HCT116 (cell line): Measurements from ENCODE around the gene C4BPA. TPM values are rescaled to one million over a fixed set of nuclear protein-coding genes. Genes with fewer than 3 reads are reported as not detected.

Experiments
- ATAC-seq: fragments of 200-7000 bp; cut with Tn5 transposase; 2 replicates; pipeline ENCODE4 v1.9.1; 2020; ENCODE audit warnings: mild to moderate bottlenecking, moderate library complexity
- BruUV-seq: library from RNA; stranded (reverse); fragments of 400-500 nt; replicated peaks from 2 replicates; lab custom pipeline; 2021; lab: Mats Ljungman, UMichigan
- CTCF ChIA-PET: fragments of 300-600 bp; sonication (Branson Sonifier 250); formaldehyde crosslinking; loops from one replicate; lab custom pipeline; 2021; ENCODE audit warnings: antibody characterized with exemption; lab: Charles Lee
- POLR2A ChIA-PET: fragments of 300-600, 350-600 bp; sonication (Branson Sonifier 250); formaldehyde crosslinking; loops from one replicate; lab custom pipeline; 2021; ENCODE audit warnings: antibody characterized with exemption; lab: Charles Lee
- RAD21 ChIA-PET, 2 experiments: fragments of 300-600 bp; sonication (Branson Sonifier 250); formaldehyde crosslinking; loops; one replicate each; lab custom pipeline; 2023; ENCODE audit warnings: low total read pairs in 2 of 2; ENCODE audit not compliant: uncharacterized antibody in 2 of 2, unreplicated experiment in 2 of 2, low non-redundant PET in 1 of 2; lab: Charles Lee
- DNase-seq: peaks from one replicate; pipeline ENCODE4 v3.0.0-alpha.2; 2010; ENCODE audit warnings: low read depth, low spot score
- H2AFZ ChIP-seq: fragments of 200-600 bp; shearing (Covaris generic), sonication (generic); 2 replicates; pipeline ENCODE4 v1.6.1; 2017; ENCODE audit warnings: low read depth, mixed run types, mixed read lengths, antibody characterized with exemption, low read length; ENCODE audit not compliant: poor library complexity, severe bottlenecking
- H3K27ac ChIP-seq: 2 replicates; pipeline ENCODE4 v1.5.1; 2012; ENCODE audit warnings: low read depth, low read length
- H3K27me3 ChIP-seq: fragments of 200-600 bp; sonication (generic); 2 replicates; pipeline ENCODE4 v1.6.1; 2016; ENCODE audit warnings: mixed run types, low read length, mixed read lengths; ENCODE audit not compliant: insufficient read depth
- H3K36me3 ChIP-seq, 2 experiments: fragments of 200-500 bp in 1 of 2; fragments of 200-600 bp in 1 of 2; sonication (Bioruptor generic) in 1 of 2; sonication (generic) in 1 of 2; 2 replicates each; pipeline versions ENCODE4 v1.5.1 to v1.6.1; 2014 to 2016; ENCODE audit warnings: low read length in 2 of 2, inconsistent platforms in 1 of 2, mixed read lengths in 1 of 2, mixed run types in 1 of 2; ENCODE audit not compliant: insufficient read depth in 2 of 2, control insufficient read depth in 1 of 2
- H3K4me1 ChIP-seq, 2 experiments: fragments of 200-600 bp in 1 of 2; sonication (generic) in 1 of 2; 2 replicates each; pipeline versions ENCODE4 v1.5.1 to v1.6.1; 2012 to 2017; ENCODE audit warnings: low read length in 2 of 2, inconsistent platforms in 1 of 2, mild to moderate bottlenecking in 1 of 2, mixed read lengths in 1 of 2, mixed run types in 1 of 2, moderate library complexity in 1 of 2; ENCODE audit not compliant: insufficient read depth in 2 of 2, control insufficient read depth in 1 of 2
- H3K4me2 ChIP-seq: fragments of 200-600 bp; sonication (generic); 2 replicates; pipeline ENCODE4 v1.6.1; 2017; ENCODE audit warnings: mixed run types, low read length, mixed read lengths
- H3K4me3 ChIP-seq, 2 experiments: fragments of 200-600 bp in 1 of 2; sonication (generic) in 1 of 2; replicated peaks in 1 of 2; 2 replicates each; pipeline ENCODE4 v1.5.1; 2011 to 2016; ENCODE audit warnings: low read length in 2 of 2, control low read depth in 1 of 2, low read depth in 1 of 2, mild to moderate bottlenecking in 1 of 2, mixed read lengths in 1 of 2, mixed run types in 1 of 2
- H3K79me2 ChIP-seq: fragments of 200-600 bp; sonication (generic); 2 replicates; pipeline ENCODE4 v1.6.1; 2017; ENCODE audit warnings: mild to moderate bottlenecking, mixed run types, low read length, moderate library complexity, mixed read lengths; ENCODE audit not compliant: insufficient read depth
- H3K9ac ChIP-seq: fragments of 200-600 bp; sonication (generic); 2 replicates; pipeline ENCODE4 v1.6.1; 2016; ENCODE audit warnings: low read length, mixed read lengths
- H3K9me2 ChIP-seq: fragments of 200-600 bp; sonication (generic), shearing (Covaris generic); 2 replicates; pipeline ENCODE4 v1.6.1; 2017; ENCODE audit warnings: mixed run types, mild to moderate bottlenecking, moderate library complexity; ENCODE audit not compliant: insufficient read depth
- H3K9me3 ChIP-seq, 2 experiments: fragments of 200-500 bp in 1 of 2; fragments of 200-600 bp in 1 of 2; sonication (Bioruptor generic) in 1 of 2; sonication (generic) in 1 of 2; 2 replicates each; pipeline ENCODE4 v1.6.1; 2014 to 2017; ENCODE audit warnings: low read length in 2 of 2, mixed read lengths in 2 of 2, inconsistent platforms in 1 of 2, low read depth in 1 of 2, mild to moderate bottlenecking in 1 of 2, mixed run types in 1 of 2, moderate library complexity in 1 of 2; ENCODE audit not compliant: control insufficient read depth in 1 of 2, insufficient read depth in 1 of 2
- H4K20me1 ChIP-seq: fragments of 200-600 bp; sonication (generic), shearing (Covaris generic); 2 replicates; pipeline ENCODE4 v1.6.1; 2017; ENCODE audit warnings: mixed run types, mild to moderate bottlenecking, moderate library complexity; ENCODE audit not compliant: insufficient read depth
- CBX3 ChIP-seq: IDR thresholded peaks from 2 replicates; pipeline ENCODE4 v1.6.1; 2012; ENCODE audit warnings: low read depth
- EGR1 ChIP-seq: IDR thresholded peaks from 2 replicates; pipeline ENCODE4 v1.6.1; 2012; ENCODE audit warnings: low read depth
- JUND ChIP-seq: IDR thresholded peaks from 2 replicates; pipeline ENCODE4 v1.6.1; 2012
- SP1 ChIP-seq: IDR thresholded peaks from 2 replicates; pipeline ENCODE4 v1.6.1; 2012; ENCODE audit warnings: low read depth
- SRF ChIP-seq: IDR thresholded peaks from 2 replicates; pipeline ENCODE4 v1.6.1; 2012; ENCODE audit warnings: low read depth
- TCF7L2 ChIP-seq: IDR thresholded peaks from 2 replicates; pipeline ENCODE4 v1.7.0; 2011; ENCODE audit warnings: borderline replicate concordance, inconsistent platforms; ENCODE audit not compliant: insufficient read depth, insufficient read length; ENCODE audit errors: extremely low read depth
- ZFX ChIP-seq: fragments of 450-650 bp; IDR thresholded peaks from 2 replicates; pipeline ENCODE4 v1.6.1; 2017
- ZNF274 ChIP-seq: fragments of 200-500 bp; sonication (Bioruptor generic); IDR thresholded peaks from 2 replicates; pipeline ENCODE4 v1.6.1; 2014; ENCODE audit warnings: mild to moderate bottlenecking, low read depth, low read length, inconsistent platforms
- intact Hi-C: fragments of 100-400 bp; cut with micrococcal nuclease; formaldehyde crosslinking; loops from 2 replicates; pipeline ENCODE4 v1.10.0; 2022
- total RNA-seq: library from RNA; stranded (reverse); gene quantifications from one replicate; pipeline ENCODE4 v1.2.1, GENCODE V29; 2021; ENCODE audit not compliant: unreplicated experiment
- TF ChIP-seq, protein P1 (sequence below), 3 experiments: fragments of 200-600 bp in 1 of 3; sonication (generic) in 1 of 3; IDR thresholded peaks in 2 of 3; conservative IDR thresholded peaks in 1 of 3; 2 replicates each; pipeline ENCODE4 v1.5.1; 2012 to 2017; ENCODE audit warnings: low read depth in 2 of 3, low read length in 2 of 3, antibody characterized with exemption in 1 of 3, borderline replicate concordance in 1 of 3, control low read depth in 1 of 3, mild to moderate bottlenecking in 1 of 3, mixed read lengths in 1 of 3, mixed run types in 1 of 3, moderate library complexity in 1 of 3; ENCODE audit not compliant: insufficient read depth in 1 of 3
- TF ChIP-seq, protein P2 (sequence below): IDR thresholded peaks from 2 replicates; pipeline ENCODE4 v1.6.1; 2012
- TF ChIP-seq, protein P3 (sequence below): IDR thresholded peaks from 2 replicates; pipeline ENCODE4 v1.6.1; 2011; ENCODE audit warnings: mild to moderate bottlenecking, low read length, moderate library complexity; ENCODE audit not compliant: insufficient replicate concordance; ENCODE audit errors: extremely low read depth

Gene C4BPA
- total RNA-seq, 1 experiment from 2014 or later, result 0.32 TPM

DNA sequence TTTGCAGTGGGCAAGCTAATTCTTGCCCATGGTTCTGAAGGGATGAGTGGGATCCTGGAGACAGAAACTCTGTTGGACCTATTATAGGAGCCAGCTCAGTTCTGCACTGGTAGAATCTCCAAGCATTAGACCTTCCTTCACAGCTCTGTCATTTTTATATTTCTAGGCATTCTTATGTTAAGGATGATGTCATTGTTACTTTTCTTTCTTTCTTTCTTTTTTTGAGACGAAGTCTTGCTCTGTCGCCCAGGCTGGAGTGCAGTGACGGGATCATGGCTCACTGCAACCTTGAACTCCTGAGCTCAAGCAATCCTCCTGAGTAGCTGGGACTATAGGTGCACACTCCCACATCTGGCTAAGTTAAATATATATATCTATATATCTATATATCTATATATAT is 43.4 kb upstream of the C4BPA start:
- BruUV-seq, result no TSS peak
- Histone ChIP-seq H3K36me3 (peaks cover 0 to 7% of the 10 kb centered on the region in 2 experiments; a peak in 1 of 4 replicates), H3K4me2 (no peak overlapping the region), H3K4me1 (no peaks in the 10 kb centered on the region), H3K4me3 (no peak overlapping the region), H2AFZ (no peak overlapping the region), H3K9ac (no peak overlapping the region), H3K79me2 (no peaks in the 10 kb centered on the region), H3K9me2 (no peaks in the 10 kb centered on the region), H3K27me3 (no peaks in the 10 kb centered on the region), H4K20me1 (no peaks in the 10 kb centered on the region), H3K27ac (no peak overlapping the region), H3K9me3 (no peaks in the 10 kb centered on the region)
- ChIA-PET POLR2A (no interaction called here), CTCF (interaction anchor here (1.2 kb wide), 1 partner anchor 439 kb away, joined by 3 read pairs; no protein-coding TSS in a partner anchor), RAD21 (no interaction called here)
- ATAC-seq, result no peak
- DNase-seq, result no peak
- intact Hi-C loops, result no loop called here
- no peak for TF ChIP-seq EGR1
- no peak for TF ChIP-seq CBX3
- TF ChIP-seq, protein P1, sequence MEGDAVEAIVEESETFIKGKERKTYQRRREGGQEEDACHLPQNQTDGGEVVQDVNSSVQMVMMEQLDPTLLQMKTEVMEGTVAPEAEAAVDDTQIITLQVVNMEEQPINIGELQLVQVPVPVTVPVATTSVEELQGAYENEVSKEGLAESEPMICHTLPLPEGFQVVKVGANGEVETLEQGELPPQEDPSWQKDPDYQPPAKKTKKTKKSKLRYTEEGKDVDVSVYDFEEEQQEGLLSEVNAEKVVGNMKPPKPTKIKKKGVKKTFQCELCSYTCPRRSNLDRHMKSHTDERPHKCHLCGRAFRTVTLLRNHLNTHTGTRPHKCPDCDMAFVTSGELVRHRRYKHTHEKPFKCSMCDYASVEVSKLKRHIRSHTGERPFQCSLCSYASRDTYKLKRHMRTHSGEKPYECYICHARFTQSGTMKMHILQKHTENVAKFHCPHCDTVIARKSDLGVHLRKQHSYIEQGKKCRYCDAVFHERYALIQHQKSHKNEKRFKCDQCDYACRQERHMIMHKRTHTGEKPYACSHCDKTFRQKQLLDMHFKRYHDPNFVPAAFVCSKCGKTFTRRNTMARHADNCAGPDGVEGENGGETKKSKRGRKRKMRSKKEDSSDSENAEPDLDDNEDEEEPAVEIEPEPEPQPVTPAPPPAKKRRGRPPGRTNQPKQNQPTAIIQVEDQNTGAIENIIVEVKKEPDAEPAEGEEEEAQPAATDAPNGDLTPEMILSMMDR (IDR thresholded peaks at IDR 0.05 in 2 of 3, conservative IDR thresholded peaks at IDR 0.05 in 1 of 3; ENCODE audit: borderline replicate concordance in 1 of 3, insufficient read depth in 1 of 3, low read depth in 2 of 3, low read length in 2 of 3), result no peak
- TF ChIP-seq ZNF274, result no peak
- TF ChIP-seq, all 23 proteins: peak for 0

DNA sequence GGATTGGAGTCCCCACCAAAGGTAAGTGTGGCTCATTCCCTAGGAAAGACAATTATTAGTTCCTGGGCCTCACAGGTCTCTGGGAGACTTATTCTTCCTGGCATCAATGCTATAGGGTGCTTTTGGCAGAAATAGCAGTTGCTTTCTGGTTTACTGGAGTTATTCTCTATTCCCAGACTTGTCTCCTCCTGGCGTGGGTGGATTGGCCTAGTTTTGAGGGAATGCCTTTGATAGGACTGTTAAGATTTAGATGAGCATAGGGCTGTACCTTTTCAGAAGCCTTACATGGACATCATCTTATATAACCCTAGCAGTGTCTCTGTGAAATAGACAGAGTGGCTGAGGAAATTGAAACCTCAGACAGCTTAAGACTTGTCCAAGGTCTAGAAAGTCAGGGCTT is 42.0 kb upstream of the C4BPA start:
- RAD21 ChIA-PET, result no interaction called here
- Histone ChIP-seq H3K9ac (no peak overlapping the region), H4K20me1 (no peaks in the 10 kb centered on the region), H2AFZ (no peak overlapping the region), H3K79me2 (no peaks in the 10 kb centered on the region), H3K27me3 (no peaks in the 10 kb centered on the region), H3K4me2 (no peak overlapping the region), H3K27ac (no peak overlapping the region), H3K36me3 (peaks cover 0 to 7% of the 10 kb centered on the region in 2 experiments; a peak in 1 of 4 replicates), H3K4me3 (no peak overlapping the region), H3K9me2 (no peaks in the 10 kb centered on the region), H3K9me3 (no peaks in the 10 kb centered on the region), H3K4me1 (no peaks in the 10 kb centered on the region)
- no TSS peak for BruUV-seq
- POLR2A ChIA-PET, result no interaction called here
- intact Hi-C loops, result no loop called here
- CTCF ChIA-PET, result no interaction called here
- ATAC-seq (no peak), DNase-seq (no peak)
- TF ChIP-seq SRF, result no peak
- TF ChIP-seq, protein P1 (IDR thresholded peaks at IDR 0.05 in 2 of 3, conservative IDR thresholded peaks at IDR 0.05 in 1 of 3; ENCODE audit: borderline replicate concordance in 1 of 3, insufficient read depth in 1 of 3, low read depth in 2 of 3, low read length in 2 of 3), result no peak
- TF ChIP-seq SP1, result no peak
- TF ChIP-seq, protein P2, sequence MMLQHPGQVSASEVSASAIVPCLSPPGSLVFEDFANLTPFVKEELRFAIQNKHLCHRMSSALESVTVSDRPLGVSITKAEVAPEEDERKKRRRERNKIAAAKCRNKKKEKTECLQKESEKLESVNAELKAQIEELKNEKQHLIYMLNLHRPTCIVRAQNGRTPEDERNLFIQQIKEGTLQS, result no peak
- TF ChIP-seq JUND, result no peak
- no peak for TF ChIP-seq ZFX
- TF ChIP-seq ZNF274, result no peak
- TF ChIP-seq, protein P3, sequence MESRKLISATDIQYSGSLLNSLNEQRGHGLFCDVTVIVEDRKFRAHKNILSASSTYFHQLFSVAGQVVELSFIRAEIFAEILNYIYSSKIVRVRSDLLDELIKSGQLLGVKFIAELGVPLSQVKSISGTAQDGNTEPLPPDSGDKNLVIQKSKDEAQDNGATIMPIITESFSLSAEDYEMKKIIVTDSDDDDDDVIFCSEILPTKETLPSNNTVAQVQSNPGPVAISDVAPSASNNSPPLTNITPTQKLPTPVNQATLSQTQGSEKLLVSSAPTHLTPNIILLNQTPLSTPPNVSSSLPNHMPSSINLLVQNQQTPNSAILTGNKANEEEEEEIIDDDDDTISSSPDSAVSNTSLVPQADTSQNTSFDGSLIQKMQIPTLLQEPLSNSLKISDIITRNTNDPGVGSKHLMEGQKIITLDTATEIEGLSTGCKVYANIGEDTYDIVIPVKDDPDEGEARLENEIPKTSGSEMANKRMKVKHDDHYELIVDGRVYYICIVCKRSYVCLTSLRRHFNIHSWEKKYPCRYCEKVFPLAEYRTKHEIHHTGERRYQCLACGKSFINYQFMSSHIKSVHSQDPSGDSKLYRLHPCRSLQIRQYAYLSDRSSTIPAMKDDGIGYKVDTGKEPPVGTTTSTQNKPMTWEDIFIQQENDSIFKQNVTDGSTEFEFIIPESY, result no peak
- no peak for TF ChIP-seq TCF7L2
